Fibroblast of skin of left quadriceps (primary cell): ENCODE measurements around the gene SMIM34.
"Not testable (repeated sequence)": the region's sequence is repeated elsewhere in the genome, so short reads cannot be mapped to it uniquely, and the experiment has no call there.

Experiments used
- DNase-seq, 2 experiments: peaks; one replicate each; pipeline ENCODE4 v3.0.0-alpha.2; 2013; ENCODE audit warnings: low read depth in 2 of 2

SMIM34 gene, protein sequence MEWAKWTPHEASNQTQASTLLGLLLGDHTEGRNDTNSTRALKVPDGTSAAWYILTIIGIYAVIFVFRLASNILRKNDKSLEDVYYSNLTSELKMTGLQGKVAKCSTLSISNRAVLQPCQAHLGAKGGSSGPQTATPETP

DNA sequence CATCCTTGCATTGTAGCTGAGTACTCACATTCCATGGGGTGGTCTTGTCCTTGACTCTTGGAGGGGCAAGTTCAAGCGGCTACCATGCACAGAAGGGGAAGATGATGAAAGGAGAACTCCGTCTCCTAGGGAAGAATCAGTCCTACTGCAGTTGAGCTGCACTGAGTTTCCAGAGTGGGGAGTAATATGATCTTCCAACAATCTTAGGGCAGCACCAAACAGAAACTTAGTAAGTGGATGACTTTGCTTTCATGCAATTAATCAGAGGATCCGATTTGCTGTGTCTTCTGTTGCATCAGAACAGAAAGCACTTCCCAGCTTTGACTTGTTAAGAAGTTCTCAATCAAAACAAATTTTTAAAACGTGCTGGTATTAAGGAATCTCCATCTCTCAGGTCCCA, at the start of gene SMIM34:
TSS of gene SMIM34 (minus strand) at position 147 of the 400 bp plus-strand sequence. CDS start at position 35, 112 bp downstream.
- DNase-seq = not testable (repeated sequence)

DNA sequence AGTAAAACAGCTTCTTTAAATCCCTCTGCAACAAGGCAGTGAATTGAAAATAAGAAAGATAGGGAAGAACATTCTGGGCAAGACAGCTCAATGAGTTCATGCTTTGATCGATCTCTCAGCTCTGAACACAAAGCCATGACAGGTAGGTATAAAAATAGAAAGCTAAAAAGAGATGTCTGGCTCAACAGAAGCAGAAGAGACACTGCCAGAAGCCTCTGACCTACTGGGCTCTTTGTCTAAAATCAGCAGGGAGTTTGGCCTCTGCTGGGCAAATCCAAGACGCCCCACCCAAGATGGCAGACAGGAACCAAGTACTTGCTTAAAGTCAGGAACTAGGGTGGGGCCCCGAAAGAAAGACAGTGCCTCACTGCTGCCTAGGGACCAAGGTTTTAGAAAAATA, 43.6 kb upstream of the SMIM34 start:
- DNase-seq = not testable (repeated sequence)

DNA sequence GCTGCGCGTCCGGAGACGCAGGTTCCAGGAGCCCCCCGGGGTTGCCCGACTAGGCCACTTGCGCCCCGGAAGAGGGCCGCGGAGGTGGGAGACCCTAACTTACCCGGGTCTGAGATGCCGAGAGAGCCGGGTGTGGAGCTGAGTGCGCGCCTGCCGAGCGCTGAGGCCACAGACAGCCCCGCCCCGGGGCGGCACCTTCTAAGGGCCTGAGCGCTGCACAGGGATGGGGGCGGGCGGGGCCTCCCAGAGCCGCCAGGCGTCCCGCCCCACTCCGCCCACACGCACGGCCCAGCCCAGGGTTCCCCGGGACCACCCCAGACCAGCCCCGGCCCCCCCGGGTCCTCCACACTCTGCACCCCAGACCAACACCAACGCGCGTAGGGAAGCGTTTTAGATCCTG, 35.7 kb upstream of the SMIM34 start:
- not testable (repeated sequence) for DNase-seq

DNA sequence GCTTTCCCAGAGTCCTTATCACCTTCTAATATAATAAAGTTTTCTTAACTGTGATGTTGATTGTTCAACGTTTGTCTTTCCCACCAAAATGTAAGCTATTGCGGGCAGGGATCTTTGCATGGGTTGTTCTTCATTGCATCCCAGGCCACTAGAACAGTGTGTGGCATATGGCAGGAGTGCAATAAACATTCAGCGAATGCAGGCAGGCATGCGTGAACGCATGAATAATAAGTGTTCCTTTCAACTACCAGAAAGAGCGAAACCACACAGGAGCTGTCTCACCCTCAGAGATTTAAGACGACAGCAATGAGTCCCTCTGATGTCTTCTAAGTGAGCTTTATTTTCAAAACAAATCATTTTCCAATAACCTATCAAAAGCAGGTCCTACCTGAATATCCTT, 34.5 kb upstream of the SMIM34 start:
- DNase-seq = not testable (repeated sequence)

DNA sequence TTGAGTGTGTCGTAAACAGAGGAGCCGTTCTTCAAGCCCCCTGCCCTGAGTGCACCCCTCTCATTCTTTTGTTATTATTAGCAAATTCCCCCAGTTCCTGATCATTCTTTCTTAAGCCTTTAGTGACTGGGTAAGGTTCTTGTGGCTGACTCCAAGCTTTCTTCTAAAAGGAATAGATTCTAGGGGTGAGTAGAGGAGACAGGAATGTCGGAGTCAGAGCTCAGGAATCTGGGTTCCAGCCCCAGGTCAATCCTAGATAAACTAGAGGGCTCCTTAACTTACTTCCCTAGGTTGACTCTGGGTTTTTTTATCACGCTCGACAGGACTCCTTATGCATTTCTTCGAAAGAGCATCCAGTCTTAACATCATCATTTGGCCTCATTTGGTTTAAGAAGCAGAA, 32.4 kb upstream of the SMIM34 start:
- not testable (repeated sequence) for DNase-seq

DNA sequence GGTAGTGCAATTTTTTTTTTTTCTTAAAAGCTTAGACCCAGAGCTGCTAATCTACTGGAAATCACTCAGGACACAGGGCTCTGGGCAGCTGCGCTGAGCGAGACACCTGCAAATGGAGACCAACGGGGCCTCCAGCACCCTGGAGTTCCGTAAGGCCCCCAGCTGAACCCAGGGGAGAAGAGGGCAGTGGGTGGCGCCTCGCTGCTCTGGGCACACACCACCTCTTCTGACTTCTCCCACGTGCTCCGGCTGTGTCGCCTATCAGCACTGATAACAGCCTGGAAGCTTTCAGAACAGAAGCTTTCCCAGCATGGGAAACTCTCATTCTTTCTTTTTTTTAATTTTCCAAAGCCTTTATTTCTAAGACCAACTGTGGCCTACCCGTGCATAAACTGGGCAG, 31.9 kb upstream of the SMIM34 start:
- DNase-seq = not testable (repeated sequence)

DNA sequence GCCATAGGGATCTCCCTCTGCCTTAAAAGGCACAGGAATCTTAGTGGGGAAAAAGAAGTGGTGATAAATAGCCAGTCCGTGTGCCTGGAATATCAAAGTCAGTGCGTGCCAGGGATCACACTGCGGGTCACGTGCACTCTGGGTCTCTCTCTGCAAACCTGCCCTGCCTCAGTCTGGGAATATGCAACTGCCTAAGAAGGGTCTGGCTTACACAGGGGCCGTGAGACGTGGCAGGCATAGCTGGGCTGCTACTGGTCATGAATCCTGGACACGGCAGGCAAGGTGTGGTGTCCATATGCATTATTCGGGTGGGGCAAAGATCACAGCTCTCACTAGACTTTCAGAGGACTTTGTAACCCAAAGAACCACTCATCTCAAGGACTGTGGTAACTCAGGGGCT, 23.3 kb upstream of the SMIM34 start:
- DNase-seq = not testable (repeated sequence)

DNA sequence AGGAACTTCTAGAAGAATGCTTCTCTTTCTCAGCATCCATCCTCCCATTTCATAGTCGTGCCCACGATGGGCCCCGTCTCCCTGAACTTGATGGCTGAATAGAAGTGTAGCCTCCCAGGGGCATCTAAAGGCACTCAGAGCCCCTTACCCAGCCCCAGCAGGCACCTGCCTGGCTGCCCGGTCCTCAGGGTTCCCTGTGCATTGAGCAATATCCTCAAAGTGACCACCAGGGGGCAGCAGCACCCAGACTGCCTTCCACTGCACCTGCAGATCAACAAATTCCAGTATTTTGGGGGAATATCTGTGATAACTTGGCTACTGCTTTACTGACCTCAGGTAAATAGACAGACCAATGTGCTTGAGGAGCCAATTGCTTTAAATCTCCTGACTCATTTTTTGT, 19.7 kb upstream of the SMIM34 start:
- not testable (repeated sequence) for DNase-seq

DNA sequence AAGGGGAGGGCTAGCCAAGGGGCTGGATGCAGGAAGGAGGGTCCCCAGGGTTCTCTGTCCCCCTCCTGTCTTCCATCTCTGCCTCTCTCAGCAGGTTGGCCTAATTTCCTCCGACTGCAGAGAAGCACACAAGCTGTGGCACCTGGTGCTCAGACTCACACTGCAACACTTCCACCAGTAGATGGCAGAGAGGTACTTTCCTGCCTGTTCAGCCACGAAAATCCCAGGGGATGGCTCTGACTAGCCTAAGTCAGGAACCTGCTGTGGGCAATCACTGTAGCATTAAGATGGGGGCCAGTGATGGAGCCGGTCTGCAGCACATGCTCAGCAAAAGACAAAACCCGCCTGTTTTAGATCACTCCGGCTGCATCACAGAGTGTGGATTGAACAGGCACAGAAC, 6.0 kb upstream of the SMIM34 start:
- not testable (repeated sequence) for DNase-seq

DNA sequence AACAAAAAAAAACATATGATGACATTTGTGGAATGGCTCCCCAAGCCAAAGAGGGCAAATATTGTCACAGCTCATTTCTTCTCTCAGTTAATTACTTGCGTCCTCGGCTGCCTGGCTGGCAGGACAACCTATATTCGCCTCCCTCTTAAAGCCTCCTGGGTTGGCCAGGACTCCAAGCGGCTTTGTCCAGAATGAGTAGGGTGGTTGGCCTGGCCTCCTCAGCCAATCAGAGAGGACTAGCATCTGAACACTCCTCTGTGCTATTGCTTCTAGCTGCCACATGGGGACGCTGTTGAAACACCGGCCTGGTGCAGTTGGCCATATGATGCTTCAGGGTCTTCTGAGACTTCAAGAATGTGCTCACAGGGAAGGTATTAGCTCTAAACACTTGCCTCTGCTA, 4.7 kb upstream of the SMIM34 start:
- not testable (repeated sequence) for DNase-seq

DNA sequence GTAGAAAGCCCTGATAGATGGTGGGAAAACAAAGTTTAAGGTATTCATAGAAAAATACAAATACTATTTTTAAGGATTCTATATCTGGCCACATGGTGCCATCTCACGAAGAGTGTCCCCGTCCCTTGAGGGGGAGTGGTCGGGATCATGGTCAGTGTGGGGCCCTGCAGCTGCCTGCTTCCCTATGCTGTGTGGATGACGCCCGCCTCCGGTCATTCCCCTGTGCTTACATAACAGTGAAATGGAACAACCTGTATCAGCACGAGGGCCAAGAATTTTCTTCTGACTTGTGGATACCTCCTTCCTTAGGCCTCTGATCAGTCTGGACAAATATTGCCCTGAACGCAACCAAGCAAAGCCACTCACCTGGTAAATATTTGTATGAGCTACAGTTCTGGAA, 3.6 kb upstream of the SMIM34 start:
- DNase-seq = not testable (repeated sequence)

DNA sequence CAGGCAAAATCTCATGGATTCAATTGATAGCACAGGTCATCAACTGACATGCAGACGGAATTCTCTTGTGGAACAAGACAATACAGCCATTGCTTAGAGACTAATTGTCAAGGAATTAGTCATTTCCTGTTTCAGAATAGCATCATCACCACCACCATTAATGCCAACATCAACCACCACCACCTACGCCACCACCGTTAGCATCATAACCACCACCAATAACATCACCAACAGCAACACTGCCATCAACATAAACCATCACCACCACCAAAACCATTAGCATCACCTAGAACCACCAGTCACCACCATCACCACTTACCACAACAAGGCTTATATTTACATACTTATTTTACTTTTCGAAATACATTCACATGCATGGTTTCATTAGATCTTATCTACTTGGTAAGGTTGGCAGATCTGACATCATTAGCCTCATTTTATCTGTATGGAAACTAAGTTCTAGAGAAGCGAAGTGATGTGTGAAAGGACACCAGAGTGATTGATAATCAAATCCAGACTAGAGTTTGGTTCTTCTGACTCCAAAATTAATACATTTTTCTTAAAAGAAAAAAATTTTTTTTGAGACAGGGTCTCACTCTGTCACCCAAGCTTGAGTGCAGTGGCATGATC, 6.2 kb downstream of the SMIM34 start:
- DNase-seq = not testable (repeated sequence)

DNA sequence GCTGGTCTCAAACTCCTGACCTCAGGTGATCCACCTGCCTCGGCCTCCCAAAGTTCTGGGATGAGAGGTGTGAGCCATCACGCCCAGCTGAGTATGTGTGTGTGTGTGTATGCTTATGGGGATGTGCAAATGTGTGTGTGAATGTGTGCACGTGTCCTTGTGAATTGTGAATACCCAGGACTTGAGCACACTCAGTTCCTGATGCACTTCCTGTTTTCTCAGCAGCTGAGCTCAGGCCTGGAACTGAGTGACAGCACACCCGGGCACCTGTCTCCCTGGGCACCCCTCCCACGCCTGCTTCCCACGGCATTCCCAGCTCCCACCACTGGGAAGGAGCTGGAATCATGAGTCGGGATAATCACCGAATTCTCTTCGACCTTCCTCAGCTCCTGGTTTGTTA, 16.5 kb downstream of the SMIM34 start:
- DNase-seq = not testable (repeated sequence)

DNA sequence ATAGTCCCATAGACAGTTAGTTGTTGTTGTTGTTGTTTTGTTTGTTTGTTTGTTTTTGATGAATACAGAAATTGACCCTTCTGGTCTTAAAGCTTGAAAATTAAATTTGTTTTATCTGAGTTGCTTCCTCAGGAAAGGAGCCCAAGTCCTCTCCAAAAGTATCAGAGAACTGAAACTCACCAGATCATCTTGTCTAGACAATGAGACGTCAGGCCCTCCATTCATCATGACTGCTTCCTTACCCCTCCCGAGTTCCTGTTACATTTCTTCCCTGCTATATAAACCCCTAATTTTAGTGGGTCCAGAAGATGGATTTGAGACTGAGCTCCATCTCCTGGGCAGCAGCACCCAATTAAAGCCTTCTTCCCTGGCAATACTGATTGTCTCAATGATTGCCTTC, 17.1 kb downstream of the SMIM34 start:
- DNase-seq = not testable (repeated sequence)

DNA sequence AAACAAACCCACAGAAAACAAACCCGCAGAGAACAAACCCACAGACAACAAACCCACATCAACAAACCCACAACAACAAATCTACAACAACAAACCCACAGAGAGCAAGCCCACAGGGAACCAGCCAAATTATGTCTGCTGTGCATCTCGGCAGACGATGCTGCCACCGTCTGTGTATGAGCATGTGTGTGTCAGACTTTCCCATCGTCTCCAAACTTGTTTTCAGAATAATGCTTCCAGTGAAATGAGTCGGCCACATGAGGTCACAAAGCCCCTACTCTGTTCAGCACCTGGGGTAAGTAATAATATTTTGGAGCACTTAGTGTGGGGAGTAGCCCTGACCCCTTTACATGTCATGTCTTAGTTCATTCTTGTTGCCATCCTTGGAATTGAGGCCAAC, 17.6 kb downstream of the SMIM34 start:
- DNase-seq = not testable (repeated sequence)

DNA sequence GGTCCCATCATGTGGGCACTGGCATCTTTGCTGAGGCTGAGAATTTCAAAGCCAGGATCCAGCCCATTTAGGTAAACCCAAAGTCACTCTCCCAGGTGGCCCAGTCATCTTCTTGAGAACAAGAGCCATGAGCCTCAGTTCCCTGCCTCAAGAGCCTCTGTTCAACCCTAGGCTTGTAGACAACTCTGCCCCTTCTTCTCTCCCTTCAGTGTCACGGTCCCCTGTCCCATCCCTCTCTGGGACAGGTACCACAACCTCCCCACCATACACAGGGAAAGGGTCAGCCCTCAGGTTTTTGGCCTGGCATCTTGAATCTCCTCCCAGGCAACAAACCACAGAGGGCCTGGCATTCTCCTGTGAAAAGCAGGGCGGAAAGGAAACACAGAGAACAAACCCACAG, 18.1 kb downstream of the SMIM34 start:
- DNase-seq = not testable (repeated sequence)

DNA sequence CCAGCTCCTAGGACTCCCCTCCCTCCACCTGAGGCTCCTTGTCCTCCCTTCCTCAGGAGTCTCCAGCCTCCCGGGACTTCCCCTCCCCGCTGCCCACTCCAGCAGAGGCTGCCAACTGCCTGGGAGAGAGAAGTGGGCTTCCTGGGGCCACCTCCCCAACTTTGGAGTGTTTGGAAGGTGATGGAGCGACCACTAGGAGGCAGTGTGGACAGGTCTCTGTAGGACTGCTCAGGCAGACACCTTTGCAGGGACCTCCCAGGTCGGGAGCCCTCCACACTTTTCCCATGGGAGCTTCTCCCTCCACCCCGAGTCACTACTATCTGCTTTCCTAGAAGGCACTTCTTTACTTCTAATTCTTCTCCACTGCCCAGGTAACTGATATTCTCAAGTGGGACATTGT, 19.0 kb downstream of the SMIM34 start:
- DNase-seq = not testable (repeated sequence)

DNA sequence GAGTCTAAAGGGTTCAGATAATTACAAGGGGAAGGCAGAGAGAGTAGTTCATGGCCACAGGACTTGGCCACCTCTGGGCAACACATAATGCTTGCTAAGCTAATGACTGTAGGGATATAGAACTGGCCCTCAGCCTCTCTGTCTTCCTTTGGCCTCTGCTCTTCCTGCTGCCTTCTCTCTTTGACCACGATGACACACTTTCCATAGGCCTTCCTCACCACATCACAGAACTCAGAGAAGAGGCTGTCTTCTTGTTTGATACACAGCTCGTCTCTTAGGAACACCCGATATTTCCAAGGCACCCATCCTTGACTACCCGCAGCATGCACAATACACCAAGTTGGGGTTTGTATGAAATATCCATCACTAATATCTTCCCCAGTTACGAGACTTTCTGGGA, 23.2 kb downstream of the SMIM34 start:
- not testable (repeated sequence) for DNase-seq

DNA sequence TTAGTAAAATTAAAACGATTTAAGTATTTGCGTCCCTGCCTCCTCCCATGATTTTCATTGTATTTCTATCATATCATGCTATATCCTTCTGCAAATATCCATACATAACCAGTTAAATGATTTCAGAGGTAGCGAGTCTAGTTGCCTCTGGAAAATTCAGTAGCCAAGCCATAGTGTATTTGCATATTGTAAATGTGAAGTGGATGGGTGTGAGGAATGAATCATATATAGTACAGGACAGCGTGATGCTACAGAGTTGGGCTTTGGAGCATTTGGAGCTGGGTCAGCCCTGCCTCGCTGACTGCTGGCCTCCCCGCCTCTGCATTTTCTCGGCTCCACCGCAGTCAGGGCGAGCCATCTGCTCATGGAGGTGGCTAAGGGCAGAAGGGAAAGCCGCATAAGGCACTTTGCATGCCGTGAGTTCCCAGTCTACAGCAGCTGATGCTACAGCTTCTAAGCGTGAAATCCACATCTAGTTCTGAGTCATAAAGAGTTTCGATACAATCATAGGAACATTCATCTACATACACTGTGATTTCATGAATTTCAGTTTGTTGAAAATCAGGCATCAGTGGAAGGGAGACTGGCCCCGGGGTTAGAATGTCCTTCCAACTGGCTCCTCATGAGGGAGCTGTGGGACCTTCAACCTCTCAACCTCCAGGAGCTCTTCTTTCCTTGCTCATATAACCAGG, 39.9 kb downstream of the SMIM34 start:
- DNase-seq = not testable (repeated sequence)

DNA sequence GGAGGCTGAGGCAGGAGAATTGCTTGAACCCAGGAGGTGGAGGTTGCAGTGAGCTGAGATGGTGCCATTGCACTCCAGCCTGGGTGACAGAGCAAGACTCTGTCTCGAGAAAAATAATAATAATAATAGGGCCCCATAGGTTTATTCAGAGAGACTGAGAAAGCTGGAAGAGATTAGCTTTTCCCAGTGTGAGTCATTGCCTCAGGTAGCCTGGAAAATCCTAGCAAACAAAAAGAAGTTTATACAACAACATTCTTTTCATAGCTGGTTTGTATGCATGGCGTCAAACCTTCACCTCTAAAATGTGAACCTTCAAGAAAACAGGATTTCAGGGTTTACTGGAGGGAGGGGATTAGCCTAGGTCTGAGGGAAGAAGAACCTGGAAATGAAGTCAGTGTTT, 40.6 kb downstream of the SMIM34 start:
- DNase-seq = not testable (repeated sequence)

DNA sequence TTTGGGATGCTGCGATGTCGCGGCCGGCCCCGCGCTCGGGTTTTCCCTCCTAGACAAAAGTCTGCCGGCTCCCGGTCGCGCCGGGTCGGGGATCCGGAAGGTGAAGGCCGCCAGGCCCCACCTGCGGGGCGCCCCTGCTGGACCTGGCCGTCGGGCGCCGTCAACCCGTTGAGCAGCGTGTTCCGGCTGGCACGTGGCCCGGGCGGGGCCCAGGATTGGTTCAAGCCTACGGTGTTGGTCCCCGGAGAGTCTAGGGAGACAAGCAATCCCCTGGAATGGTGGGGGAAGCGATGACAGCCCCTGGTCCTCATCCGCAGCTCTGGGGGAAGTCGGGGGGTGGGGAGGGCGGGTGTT, 48.2 kb downstream of the SMIM34 start:
- not testable (repeated sequence) for DNase-seq

DNA sequence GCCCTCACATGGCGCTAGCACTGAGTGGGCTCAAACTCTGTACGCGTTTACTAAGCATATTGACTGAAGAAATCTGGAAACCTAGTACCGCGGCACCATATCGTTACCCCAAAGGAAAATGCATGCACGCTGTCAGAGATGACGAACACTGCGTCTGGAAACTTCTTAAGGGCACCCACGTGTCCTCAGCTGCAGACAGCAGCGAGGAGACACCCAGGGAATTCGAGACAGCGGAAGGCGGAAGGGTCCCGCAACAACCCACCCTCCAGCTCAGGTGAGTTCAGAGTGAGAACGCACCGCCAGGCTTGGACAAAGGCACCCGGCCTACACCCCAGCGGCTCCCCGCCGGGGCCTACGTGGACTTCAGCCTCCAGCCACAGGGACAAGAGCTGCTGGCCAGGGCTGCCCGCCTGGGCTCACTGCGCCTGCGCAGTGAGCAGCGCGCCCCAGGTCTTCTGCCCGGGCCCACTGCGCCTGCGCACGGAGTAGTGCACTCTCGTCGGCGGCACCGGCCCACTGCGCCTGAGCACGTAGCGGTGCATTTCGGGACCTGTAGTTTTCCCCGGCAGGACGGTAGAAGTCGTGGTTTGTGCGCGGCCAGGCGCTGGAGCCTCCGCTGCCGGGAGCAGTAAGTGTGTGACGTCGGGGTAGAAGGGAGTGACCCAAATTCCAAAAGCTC, 48.7 kb downstream of the SMIM34 start, which contains the start of gene SMIM11:
TSS of gene SMIM11 (plus strand) at position 568 of the 679 bp plus-strand sequence. CDS start 3,998 bp downstream, outside the sequence.
- not testable (repeated sequence) for DNase-seq
